Endodermal cell (in vitro differentiated cells): ENCODE results near the gene KCNQ5. TPM values are rescaled to one million over a fixed set of nuclear protein-coding genes. Genes with fewer than 3 reads are reported as not detected.

Experiments
- DNase-seq: peaks from one replicate; pipeline ENCODE4 v3.0.0-alpha.2; 2017
- H3K27ac ChIP-seq: 2 replicates; pipeline ENCODE4 v1.5.1; 2013; ENCODE audit warnings: mild to moderate bottlenecking, low read depth, low read length, moderate library complexity
- H3K27me3 ChIP-seq: 2 replicates; pipeline ENCODE4 v1.6.1; 2013; ENCODE audit warnings: mild to moderate bottlenecking, low read length, moderate library complexity; ENCODE audit not compliant: insufficient read depth, control insufficient read depth, poor library complexity, severe bottlenecking
- H3K36me3 ChIP-seq: 2 replicates; pipeline ENCODE4 v1.7.0; 2013; ENCODE audit warnings: mild to moderate bottlenecking, low read length, moderate library complexity; ENCODE audit not compliant: control insufficient read depth, insufficient read depth
- H3K4me1 ChIP-seq: one replicate; pipeline ENCODE4 v1.7.0; 2013; ENCODE audit warnings: low read length; ENCODE audit not compliant: control insufficient read depth, insufficient read depth
- H3K4me3 ChIP-seq: 2 replicates; pipeline ENCODE4 v1.5.1; 2013; ENCODE audit warnings: mild to moderate bottlenecking, low read length, moderate library complexity
- H3K9ac ChIP-seq: 2 replicates; pipeline ENCODE4 v1.6.1; 2013; ENCODE audit warnings: mild to moderate bottlenecking, low read length, moderate library complexity; ENCODE audit not compliant: poor library complexity, severe bottlenecking; ENCODE audit errors: extremely low read depth
- H3K9me3 ChIP-seq: 2 replicates; pipeline ENCODE4 v1.6.1; 2013; ENCODE audit warnings: mild to moderate bottlenecking, low read length, moderate library complexity; ENCODE audit not compliant: control insufficient read depth
- H3K27ac Mint-ChIP-seq: 2 replicates; pipeline ENCODE4 v1.8.0; 2020; ENCODE audit warnings: mixed read lengths
- H3K27me3 Mint-ChIP-seq: 2 replicates; pipeline ENCODE4 v1.8.0; 2021; ENCODE audit warnings: mild to moderate bottlenecking, mixed read lengths; ENCODE audit not compliant: insufficient read depth
- H3K36me3 Mint-ChIP-seq: 2 replicates; pipeline ENCODE4 v1.8.0; 2020; ENCODE audit warnings: low read depth, mixed read lengths
- H3K4me1 Mint-ChIP-seq: 2 replicates; pipeline ENCODE4 v1.8.0; 2020; ENCODE audit warnings: mixed read lengths
- H3K4me3 Mint-ChIP-seq: 2 replicates; pipeline ENCODE4 v1.8.0; 2020; ENCODE audit warnings: mild to moderate bottlenecking, moderate library complexity, mixed read lengths
- H3K9me3 Mint-ChIP-seq: 2 replicates; pipeline ENCODE4 v1.8.0; 2020; ENCODE audit warnings: mild to moderate bottlenecking, mixed read lengths
- WGBS, 2 experiments: methylation state at CpG; one replicate each; pipeline versions ENCODE4 v1.1.5 to v1.1.7; 2013; ENCODE audit warnings: missing lambda C conversion rate in 2 of 2, mixed read lengths in 1 of 2; ENCODE audit not compliant: insufficient coverage in 1 of 2, insufficient read length in 1 of 2; 5-methylcytosine and 5-hydroxymethylcytosine counted together
- total RNA-seq, 2 donors: library from RNA; stranded (reverse); fragmentation: NEBNext Ultra II Directional in 1 of 2; extraction: Animal tissue kit (Norgen Biotek cat#: 25700) in 1 of 2; gene quantifications; 2 replicates in 1 of 2; 3 replicates in 1 of 2; pipeline ENCODE4 v1.2.1, GENCODE V29; 2021
- TF ChIP-seq, protein P1 (sequence below): fragments of 200-600 bp; sonication (generic); conservative IDR thresholded peaks from 2 replicates; pipeline ENCODE4 v1.5.0; 2021; ENCODE audit warnings: antibody characterized with exemption, mild to moderate bottlenecking

The KCNQ5 gene
- total RNA-seq, 2 donors from 2014 or later, result 2.4 to 8.3 TPM

DNA sequence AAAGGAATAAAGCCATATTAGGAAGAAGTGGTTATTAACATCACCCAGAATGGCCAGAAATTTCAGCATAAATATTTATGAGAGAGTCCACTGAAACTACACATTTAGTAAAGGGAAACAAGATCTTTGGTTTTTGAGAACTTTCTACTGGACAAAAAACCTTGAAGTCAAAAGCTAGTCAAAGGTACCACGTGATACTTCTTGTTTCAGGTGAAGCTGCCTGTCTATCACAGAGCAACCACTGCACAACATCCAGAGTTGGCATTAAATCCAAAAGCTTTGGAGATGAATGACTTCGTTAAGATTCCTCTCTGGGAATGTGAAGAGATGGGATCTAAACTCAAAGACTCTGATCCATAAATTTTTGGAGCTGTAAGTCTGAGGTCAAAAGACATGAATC lies 137.0 kb downstream of the KCNQ5 start:
- Mint-ChIP-seq H3K9me3 (no peaks in the 10 kb centered on the region), H3K27me3 (no peaks in the 10 kb centered on the region), H3K4me1 (peaks cover 12% of the 10 kb centered on the region), H3K27ac (no peak overlapping the region), H3K36me3 (no peaks in the 10 kb centered on the region), H3K4me3 (no peak overlapping the region)
- Histone ChIP-seq H3K27me3 (no peaks in the 10 kb centered on the region), H3K4me3 (no peak overlapping the region), H3K9ac (no peak overlapping the region), H3K9me3 (no peaks in the 10 kb centered on the region), H3K4me1 (peaks cover 5% of the 10 kb centered on the region), H3K36me3 (no peaks in the 10 kb centered on the region), H3K27ac (no peak overlapping the region)
- DNase-seq, result no peak
- TF ChIP-seq, protein P1, sequence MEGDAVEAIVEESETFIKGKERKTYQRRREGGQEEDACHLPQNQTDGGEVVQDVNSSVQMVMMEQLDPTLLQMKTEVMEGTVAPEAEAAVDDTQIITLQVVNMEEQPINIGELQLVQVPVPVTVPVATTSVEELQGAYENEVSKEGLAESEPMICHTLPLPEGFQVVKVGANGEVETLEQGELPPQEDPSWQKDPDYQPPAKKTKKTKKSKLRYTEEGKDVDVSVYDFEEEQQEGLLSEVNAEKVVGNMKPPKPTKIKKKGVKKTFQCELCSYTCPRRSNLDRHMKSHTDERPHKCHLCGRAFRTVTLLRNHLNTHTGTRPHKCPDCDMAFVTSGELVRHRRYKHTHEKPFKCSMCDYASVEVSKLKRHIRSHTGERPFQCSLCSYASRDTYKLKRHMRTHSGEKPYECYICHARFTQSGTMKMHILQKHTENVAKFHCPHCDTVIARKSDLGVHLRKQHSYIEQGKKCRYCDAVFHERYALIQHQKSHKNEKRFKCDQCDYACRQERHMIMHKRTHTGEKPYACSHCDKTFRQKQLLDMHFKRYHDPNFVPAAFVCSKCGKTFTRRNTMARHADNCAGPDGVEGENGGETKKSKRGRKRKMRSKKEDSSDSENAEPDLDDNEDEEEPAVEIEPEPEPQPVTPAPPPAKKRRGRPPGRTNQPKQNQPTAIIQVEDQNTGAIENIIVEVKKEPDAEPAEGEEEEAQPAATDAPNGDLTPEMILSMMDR, result no peak
- 93% methylated on average over 2 of the region's 2 CpGs; no CpG with 5 or more reads in 1 of the 2 experiments for WGBS, 2 experiments

DNA sequence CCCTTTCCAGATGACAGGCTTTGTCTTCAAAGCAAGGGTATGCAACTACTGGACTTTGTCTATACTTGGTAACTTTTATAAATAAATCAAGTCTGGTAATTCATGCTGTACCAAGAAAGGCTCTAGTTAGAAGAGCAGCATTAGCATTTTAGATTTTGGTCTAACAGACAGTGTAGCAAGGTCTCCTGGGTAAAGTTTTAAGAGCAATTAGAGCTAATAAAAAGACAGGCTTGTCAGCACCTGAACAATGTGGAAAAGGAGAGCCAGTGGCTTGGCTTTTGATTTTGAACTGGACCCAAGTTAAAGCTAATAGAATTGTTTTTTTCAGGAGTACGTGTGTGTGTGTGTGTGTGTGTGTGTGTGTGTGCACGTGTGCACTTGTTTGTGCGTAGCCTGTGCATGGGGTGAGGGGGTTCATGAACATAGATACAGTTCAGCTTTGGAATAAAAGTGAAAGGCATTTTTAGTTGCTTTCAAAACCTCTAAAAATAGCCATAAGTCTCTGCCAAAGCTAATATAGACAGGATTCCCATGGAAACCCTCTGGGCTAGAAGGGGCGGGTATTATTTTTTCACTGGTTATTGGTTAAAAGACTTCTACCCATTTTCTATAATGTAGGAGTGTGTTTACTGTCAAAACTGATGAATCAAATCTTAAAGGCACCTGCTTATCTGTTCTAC lies 138.4 kb downstream of the KCNQ5 start:
- Histone ChIP-seq H3K27ac (no peak overlapping the region), H3K4me1 (peaks cover 5% of the 10 kb centered on the region), H3K4me3 (no peak overlapping the region), H3K9me3 (no peaks in the 10 kb centered on the region), H3K27me3 (no peaks in the 10 kb centered on the region), H3K36me3 (no peaks in the 10 kb centered on the region), H3K9ac (no peak overlapping the region)
- Mint-ChIP-seq H3K36me3 (no peaks in the 10 kb centered on the region), H3K4me1 (peaks cover 12% of the 10 kb centered on the region), H3K27me3 (no peaks in the 10 kb centered on the region), H3K9me3 (no peaks in the 10 kb centered on the region), H3K27ac (no peak overlapping the region), H3K4me3 (no peak overlapping the region)
- no peak for DNase-seq
- 99% methylated on average over 4 of the region's 4 CpGs; no CpG with 5 or more reads in 1 of the 2 experiments for WGBS, 2 experiments
- TF ChIP-seq, protein P1, result no peak

- Mint-ChIP-seq H3K4me1 (peaks cover 12% of the 10 kb centered on the region), H3K9me3 (no peaks in the 10 kb centered on the region), H3K4me3 (no peak overlapping the region), H3K27me3 (no peaks in the 10 kb centered on the region), H3K36me3 (no peaks in the 10 kb centered on the region), H3K27ac (no peak overlapping the region)
- TF ChIP-seq, protein P1, result no peak
- H3K4me1 ChIP-seq, result peaks cover 5% of the 10 kb centered on the region
- WGBS, 2 experiments, result 60 to 93% methylated on average over 1 to 5 of the region's 5 CpGs
- H3K27me3 ChIP-seq, result no peaks in the 10 kb centered on the region
- H3K36me3 ChIP-seq, result no peaks in the 10 kb centered on the region
- H3K9me3 ChIP-seq, result no peaks in the 10 kb centered on the region
- DNase-seq, result no peak
- no peak overlapping the region for H3K9ac ChIP-seq
- no peak overlapping the region for H3K27ac ChIP-seq
- H3K4me3 ChIP-seq, result no peak overlapping the region
These were observed 139.9 kb downstream of the KCNQ5 start for GRCh38 chr6:72761761-72762160.
